ENCODE data around the gene HSPG2.
"Not testable (repeated sequence)": the region's sequence is repeated elsewhere in the genome, so short reads cannot be mapped to it uniquely, and the experiment has no call there.

Gene HSPG2

GRCh38 chr1:21783679-21784603 is 153.2 kb downstream of the HSPG2 start:
- DNase-seq (ENCODE audit: low spot score): no peak

- DNase-seq (ENCODE audit: low spot score): peak; percentile 98
These were observed 154.0 kb downstream of the HSPG2 start, which contains the start of gene USP48 for GRCh38 chr1:21782868-21783678. TSS of gene USP48 (minus strand) at chr1:21783149. CDS start at chr1:21782957, 192 bp downstream.

GRCh38 chr1:21782349-21782867 is 154.7 kb downstream of the HSPG2 start:
- peak; percentile 54 for DNase-seq (ENCODE audit: low spot score)

- DNase-seq (ENCODE audit: low spot score): no peak
These were observed 155.2 kb downstream of the HSPG2 start for GRCh38 chr1:21781815-21782348.

GRCh38 chr1:21779613-21780521 is 157.2 kb downstream of the HSPG2 start:
- DNase-seq (ENCODE audit: low spot score): peak; percentile 82

GRCh38 chr1:21778405-21778727 is 158.7 kb downstream of the HSPG2 start:
- no peak for DNase-seq (ENCODE audit: low spot score)

GRCh38 chr1:21776925-21777324 is 160.2 kb downstream of the HSPG2 start:
- DNase-seq (ENCODE audit: low spot score): not testable (repeated sequence)

- DNase-seq (ENCODE audit: low spot score): no peak
These were observed 161.0 kb downstream of the HSPG2 start for GRCh38 chr1:21775985-21776562.

- DNase-seq (ENCODE audit: low spot score): no peak
These were observed 161.6 kb downstream of the HSPG2 start for GRCh38 chr1:21775550-21775914.

- no peak for DNase-seq (ENCODE audit: low spot score)
These were observed 162.1 kb downstream of the HSPG2 start for GRCh38 chr1:21774835-21775549.

GRCh38 chr1:21773585-21773984 is 163.5 kb downstream of the HSPG2 start:
- peak; percentile 38 for DNase-seq (ENCODE audit: low spot score)

All from activated CD4-positive, alpha-beta T cell treated with anti-CD3 and anti-CD28 coated beads, Interleukin-2, Interleukin-4, amounts not matched to agents 100 ng/mL and 50 ng/mL, durations not matched to agents 16 hours and 8 hours (primary cell).